NB4 (cell line): Measurements from ENCODE around the gene CREB5.

ENCODE experiments used
- CTCF ChIP-seq: IDR thresholded peaks from one replicate; pipeline ENCODE4 v1.5.1; 2012; ENCODE audit warnings: low read depth, low read length
- MAX ChIP-seq: IDR thresholded peaks from 2 replicates; pipeline ENCODE4 v1.6.1; 2011; ENCODE audit warnings: low read depth, low read length
- MYC ChIP-seq: IDR thresholded peaks from 2 replicates; pipeline ENCODE4 v1.6.1; 2011; ENCODE audit warnings: low read depth, low read length
- POLR2A ChIP-seq: IDR thresholded peaks from 2 replicates; pipeline ENCODE4 v1.6.1; 2011; ENCODE audit warnings: mild to moderate bottlenecking; ENCODE audit not compliant: insufficient read length; ENCODE audit errors: extremely low read depth

GRCh38 chr7:28629216-28629842, 217.0 kb downstream of the CREB5 start:
- no peak for TF ChIP-seq CTCF
- no peak for TF ChIP-seq POLR2A
- TF ChIP-seq MAX = no peak
- TF ChIP-seq MYC = no peak
